Posterior vena cava (tissue), 2 donors: ENCODE data around the gene TRMT61B. TPM values are rescaled to one million over a fixed set of nuclear protein-coding genes. Genes with fewer than 3 reads are reported as not detected.

ENCODE experiments used
- DNase-seq: peaks from one replicate; pipeline ENCODE4 v3.0.0-alpha.2; 2020; ENCODE audit warnings: low spot score
- intact Hi-C, 2 donors: fragments of 100-400 bp; cut with DNase I; formaldehyde crosslinking; loops; one replicate each; pipeline versions ENCODE4 v1.14.1 to v1.14.2; 2022 to 2023
- long read RNA-seq, 2 donors: library from polyadenylated mRNA; unstranded; transcript quantifications; one replicate each; pipeline ENCODE4 v2.0.0, GENCODE V29; 2020 to 2021
- total RNA-seq, 2 donors: library from RNA; stranded (reverse); fragmentation: NEBNext Ultra II Directional; extraction: Animal tissue kit (Norgen Biotek cat#: 25700); gene quantifications; one replicate each; pipeline ENCODE4 v1.2.1, GENCODE V29; 2021
- donor health status: DM: yes; HTN: yes; CAD: no.
- donor health status: DM: yes; HTN: yes; CAD: no.

TRMT61B gene
- 10 to 100 TPM; 16.0 to 17.1 TPM for total RNA-seq
- long read RNA-seq, donor 1, partial matches to known transcripts: 0 of 5 reads
- long read RNA-seq, donor 1, other reads (novel, unspliced or antisense): 1 of 5 reads
- long read RNA-seq, donor 2, transcript TRMT61B-201 (7 exons, 1,836 nt): major isoform, 25 of 36 reads
- long read RNA-seq, donor 2, partial matches to known transcripts: 0 of 36 reads
- long read RNA-seq, donor 2, other reads (novel, unspliced or antisense): 11 of 36 reads

DNA sequence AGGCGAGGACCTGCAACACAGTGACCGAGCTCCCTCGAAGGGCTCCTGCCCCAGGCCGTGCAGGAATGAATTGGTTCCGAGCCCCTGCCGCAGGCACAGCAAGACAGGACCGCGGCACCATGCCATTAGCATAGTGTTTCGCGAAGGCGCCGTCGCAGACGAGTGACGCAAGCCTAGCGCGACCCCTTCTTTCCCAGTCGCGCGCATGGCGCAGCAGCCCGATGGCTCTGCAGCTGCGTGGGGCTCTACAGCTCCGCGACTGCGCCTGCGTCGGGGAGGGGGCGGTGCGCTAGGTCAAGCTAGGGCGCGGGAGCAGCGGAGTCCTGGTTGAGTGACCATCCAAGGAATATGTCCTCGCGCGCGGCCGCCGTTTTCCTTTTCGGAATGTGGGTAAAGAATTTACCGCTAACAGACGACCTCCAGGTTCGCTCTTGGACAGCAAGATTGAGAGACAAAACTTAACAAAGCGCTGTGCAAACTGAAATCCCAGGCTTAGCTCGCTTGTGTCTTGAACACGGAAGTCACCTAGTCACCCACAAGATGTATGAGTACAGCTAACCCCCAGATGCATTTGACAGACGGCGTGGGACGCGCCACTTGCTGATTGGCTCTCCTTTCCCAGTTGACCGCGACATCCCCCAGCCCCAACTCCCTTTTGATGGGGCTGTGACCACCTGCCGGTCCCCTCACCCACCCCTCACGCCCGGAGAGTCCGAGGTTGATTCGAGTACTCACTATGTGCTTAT lies at the start of gene TRMT61B:
TSS of gene TRMT61B (minus strand) at position 164 of the 746 bp plus-strand sequence. CDS start at position 132, 32 bp downstream.
- intact Hi-C loops: loop anchor here in 1 of 2 donors (2.0 kb wide), 1 partner anchor 22 kb away; no protein-coding TSS in a partner anchor
- DNase-seq: peak; percentile 99

DNA sequence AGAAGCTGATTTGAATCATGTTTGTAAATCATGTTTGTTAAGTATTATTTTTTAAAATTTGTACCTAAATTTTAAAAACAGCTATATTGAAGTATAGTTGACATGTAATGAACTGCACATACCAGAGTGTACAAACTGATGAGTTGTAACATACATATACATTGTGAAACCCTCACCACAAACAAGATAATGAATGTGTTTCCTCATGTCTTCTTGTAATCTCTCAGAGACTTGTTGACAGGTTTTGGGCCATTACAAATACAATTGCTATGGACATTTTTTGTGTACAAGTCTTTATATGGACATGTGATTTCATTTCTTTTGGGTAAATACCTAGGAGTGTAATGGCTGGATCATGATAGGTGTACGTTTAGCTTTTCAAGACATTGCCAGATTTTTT lies 45.8 kb upstream of the TRMT61B start:
- DNase-seq: no peak
- intact Hi-C loops: no loop called here

DNA sequence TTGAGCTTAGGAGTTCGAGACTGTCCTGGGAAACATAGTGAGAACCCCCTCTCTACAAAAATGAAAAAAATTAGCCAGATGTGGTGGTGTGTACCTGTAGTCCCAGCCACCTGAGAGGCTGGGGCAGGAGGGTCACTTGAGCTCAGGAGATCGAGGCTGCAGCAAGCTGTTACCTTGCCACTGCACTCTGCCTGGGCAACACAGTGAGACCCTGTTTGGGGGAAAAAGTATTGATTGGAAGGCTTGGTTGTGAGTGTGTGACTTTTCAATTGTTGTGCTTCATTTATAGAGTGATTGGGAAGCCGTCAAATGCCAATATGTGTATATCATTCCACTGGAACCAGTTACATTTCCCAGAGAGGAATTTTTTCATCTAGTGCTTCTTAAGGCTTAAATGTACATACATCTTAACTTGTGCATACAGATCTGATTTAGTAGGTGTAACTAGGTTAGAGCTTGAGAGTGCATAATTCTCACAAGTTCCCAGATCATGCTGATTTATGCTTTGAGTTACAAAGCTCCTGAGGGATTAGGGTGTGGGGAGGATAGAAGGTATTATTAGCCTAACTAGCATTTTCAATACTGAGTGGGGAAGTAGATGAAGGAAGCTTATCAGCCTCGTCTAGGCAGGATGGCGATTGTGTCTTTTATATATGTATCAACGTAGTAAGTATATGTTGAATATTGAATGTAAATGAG lies 39.7 kb upstream of the TRMT61B start:
- DNase-seq: no peak
- intact Hi-C loops: no loop called here

DNA sequence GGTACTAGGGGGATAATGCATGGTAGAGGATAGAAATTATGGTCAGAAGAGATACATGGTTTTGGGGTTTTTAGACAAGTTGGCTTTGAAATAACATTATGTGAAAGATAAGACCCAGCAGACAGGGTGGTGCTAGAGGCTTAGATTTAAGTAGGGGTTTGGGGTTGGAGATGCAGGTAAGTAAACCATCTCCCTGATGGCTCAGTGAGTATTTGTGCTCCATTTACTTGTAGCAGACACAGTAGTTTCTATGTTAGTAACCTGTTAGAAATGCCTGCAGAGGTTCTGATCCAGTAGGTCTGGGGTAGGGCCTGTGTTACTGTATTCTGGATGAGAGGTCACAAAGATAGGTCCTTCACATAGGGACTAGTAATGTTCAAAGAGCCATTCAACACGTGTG lies 38.1 kb upstream of the TRMT61B start:
- intact Hi-C loops: no loop called here
- no peak for DNase-seq

DNA sequence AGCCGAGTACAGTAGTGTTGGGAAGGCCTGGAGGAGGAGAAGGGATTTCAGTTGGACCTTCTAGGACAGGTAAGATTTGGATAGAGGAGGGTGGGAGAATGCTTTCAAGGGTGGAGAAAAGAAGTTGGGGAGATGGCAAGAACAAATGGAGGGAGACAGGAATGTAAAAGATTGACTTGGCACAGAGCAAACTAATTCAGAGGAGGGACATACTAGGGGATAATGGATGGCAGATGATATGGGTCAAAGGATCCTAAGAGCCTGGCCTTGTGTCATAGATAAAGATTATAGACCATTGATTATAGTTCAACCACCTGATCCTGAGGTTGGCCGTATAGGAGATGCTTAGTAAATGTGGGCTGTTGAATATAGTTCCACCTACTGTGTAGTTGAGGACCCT lies 36.7 kb upstream of the TRMT61B start:
- DNase-seq: no peak
- intact Hi-C loops: no loop called here

DNA sequence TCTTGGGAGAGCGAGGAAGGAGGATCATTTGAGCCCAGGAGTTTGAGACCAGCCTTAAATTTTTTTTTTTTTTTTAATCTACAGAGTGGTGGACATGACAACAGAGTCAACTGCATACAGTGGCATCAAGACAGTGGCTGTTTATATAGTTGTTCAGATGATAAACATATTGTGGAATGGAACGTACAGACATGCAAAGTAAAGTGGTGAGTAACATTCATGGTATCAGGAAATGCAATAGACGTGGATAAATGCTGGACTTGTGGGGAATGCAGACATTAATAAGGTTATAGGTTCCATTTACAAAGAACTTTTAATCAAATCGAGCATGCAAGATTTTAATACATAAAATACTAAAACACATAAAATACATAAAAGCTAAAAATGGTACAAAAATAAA lies 36.3 kb upstream of the TRMT61B start:
- no peak for DNase-seq

DNA sequence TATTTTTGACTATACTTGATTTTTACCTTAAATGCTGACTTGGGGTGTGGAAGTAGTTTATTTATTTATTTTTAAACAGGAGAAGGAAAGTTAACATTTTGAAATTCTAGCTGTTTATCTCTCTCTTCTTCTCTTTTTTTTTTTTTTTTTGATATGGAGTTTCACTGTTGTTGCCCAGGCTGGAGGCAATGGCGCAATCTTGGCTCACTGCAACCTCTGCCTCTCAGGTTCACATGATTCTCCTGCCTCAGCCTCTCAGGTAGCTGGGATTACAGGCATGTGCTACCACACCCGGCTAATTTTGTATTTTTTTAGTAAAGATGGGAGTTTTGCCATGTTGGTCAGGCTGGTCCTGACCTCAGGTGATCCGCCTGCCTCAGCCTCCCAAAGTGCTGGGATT lies 35.4 kb upstream of the TRMT61B start:
- no peak for DNase-seq

More for the DNA sequence above, 36.3 kb upstream of the TRMT61B start:
- intact Hi-C loops: no loop called here

DNA sequence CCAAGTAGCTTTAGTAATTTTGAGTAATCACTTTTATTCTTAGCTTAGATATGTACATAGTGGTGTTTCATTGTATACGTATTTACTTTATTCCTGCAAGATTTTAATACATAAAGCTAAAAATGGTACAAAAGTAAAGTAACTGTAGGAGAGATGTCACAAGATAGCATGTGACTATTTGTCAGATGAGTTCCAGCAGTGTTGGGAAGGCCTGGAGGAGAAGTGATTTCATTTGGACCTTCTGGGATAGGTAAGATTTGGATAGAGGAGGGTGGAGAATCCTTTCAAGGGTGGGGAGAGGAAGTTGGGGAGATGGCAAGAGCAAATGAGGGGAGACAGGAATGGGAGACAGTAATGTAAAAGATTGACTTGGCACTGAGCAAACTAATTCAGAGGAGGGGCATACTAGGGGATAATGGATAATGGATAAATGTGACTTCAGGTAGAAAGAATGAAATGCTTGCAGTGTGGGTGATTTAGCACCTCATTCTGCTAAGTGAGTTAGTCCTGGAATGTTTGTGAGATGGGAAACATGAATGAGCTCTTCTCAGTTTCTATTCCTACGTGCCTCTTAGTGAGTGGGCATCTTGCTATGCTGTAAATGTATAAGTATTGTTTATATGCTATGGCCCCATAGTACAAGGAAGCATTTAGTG lies 34.8 kb upstream of the TRMT61B start:
- DNase-seq: no peak
- intact Hi-C loops: no loop called here

More for the DNA sequence above, 35.4 kb upstream of the TRMT61B start:
- intact Hi-C loops: no loop called here

DNA sequence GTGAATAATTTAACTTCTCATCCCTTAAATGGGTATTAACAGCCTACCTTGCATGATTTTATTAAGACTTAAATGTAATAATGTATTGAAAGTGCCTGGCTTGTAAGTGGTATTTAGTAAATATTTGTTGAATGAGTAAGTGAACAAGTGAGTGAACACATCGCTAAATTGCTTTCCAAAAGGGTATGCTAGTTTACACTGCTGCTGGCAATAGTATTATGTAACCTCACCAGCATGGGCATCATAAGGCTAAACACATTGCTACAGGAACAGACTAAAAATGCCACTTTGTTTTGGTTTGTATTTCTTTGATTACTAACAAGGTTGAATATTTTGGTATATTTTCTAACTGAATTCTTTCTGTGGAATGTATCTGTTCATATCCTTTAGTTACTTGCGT lies 34.2 kb upstream of the TRMT61B start:
- DNase-seq: no peak

DNA sequence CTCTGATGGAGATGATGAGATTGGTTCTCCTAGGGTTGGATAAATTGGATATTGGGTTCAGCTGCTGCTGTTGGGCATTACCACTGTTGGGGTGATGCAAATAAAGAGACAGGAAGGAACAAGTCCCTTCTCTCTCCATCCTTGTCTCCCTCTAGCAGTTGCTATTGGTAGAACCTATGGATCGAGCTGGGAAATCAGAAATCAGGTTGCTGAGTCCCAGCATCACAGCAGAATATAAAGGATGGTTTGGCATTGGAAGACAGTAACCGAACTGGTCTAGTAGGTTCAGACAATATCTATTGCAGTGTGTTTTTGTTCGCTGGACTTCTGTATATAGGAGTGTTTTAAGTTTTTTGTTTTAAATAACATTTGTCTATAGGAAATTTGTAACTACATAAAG lies 32.5 kb upstream of the TRMT61B start:
- intact Hi-C loops: no loop called here

More for the DNA sequence above, 34.2 kb upstream of the TRMT61B start:
- intact Hi-C loops: no loop called here

DNA sequence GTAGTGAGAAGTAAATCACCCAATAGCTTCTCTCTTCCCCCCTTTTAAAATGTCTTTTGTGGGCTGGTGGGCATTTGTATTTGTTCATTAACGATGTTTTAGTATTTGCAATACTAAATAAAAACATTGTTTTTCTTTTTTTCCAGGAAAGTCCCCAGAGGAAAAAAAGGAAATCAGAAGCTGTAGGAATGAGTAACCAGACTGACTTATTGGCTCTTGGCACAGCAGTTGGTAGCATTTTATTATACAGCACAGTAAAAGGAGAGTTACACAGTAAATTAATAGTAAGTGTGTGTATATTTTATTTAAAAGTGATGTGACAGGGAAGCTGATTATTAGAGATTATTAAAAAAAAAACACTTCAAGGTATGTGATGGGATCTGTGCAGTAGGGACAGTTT lies 31.7 kb upstream of the TRMT61B start:
- intact Hi-C loops: no loop called here
- no peak for DNase-seq

More for the DNA sequence above, 32.5 kb upstream of the TRMT61B start:
- DNase-seq: no peak

DNA sequence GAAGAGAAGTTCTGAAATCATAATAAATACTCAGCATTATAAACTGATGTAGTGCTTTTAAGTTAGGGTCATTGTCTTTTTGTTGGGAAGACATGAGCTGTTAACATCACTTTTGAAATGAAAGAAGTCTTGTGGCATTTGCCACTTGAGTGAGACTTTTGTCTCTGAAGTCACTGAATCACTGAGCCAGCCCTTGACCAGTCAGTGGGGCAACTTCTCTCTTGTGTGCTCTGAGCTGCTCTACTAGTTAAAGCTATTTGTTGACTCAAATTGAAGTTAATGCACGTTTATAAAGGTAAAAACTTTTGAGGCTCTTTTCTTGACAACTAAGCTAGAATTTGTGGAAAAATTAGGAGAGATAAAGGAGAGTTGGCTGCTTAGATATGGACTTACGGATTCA lies 31.1 kb upstream of the TRMT61B start:
- no peak for DNase-seq
- intact Hi-C loops: no loop called here

DNA sequence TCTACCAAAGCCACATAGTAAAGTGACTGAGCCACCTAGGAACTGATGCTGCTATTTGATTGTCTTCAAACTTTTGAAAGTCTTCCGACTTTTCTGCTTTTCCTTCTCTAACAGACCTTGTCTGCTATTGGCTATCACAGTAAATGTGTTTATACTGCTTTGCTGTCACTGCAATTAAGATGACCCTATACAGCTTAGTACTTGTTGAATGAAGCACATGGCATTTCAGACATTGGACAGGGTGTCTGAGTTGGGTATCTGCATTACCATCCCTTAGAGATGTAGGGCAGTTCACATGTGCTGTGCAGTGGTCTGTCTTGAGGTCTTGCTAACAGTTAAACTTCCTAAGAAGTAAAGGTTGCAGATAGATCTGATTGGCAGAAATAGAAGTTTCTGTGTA lies 27.9 kb upstream of the TRMT61B start:
- no peak for DNase-seq
- intact Hi-C loops: no loop called here

DNA sequence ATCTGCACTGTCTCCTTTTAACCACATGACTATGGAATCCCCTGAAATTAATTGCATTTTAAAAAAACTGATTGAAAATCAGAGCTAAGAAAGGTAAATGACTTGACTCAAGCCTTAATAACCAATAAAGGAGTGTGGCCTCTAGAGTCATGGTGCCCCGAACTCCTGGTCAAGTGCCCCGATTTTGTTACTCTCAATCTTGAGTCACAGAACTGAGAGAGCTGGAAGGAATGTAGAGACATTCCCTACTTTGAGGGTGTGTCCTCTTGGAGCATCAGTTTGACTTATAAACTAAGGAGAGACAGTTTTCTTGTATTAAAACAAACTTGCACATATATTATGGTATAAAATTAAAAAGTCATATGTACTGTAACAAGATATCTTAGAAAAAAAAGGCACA lies 26.8 kb upstream of the TRMT61B start:
- no peak for DNase-seq
- intact Hi-C loops: no loop called here

DNA sequence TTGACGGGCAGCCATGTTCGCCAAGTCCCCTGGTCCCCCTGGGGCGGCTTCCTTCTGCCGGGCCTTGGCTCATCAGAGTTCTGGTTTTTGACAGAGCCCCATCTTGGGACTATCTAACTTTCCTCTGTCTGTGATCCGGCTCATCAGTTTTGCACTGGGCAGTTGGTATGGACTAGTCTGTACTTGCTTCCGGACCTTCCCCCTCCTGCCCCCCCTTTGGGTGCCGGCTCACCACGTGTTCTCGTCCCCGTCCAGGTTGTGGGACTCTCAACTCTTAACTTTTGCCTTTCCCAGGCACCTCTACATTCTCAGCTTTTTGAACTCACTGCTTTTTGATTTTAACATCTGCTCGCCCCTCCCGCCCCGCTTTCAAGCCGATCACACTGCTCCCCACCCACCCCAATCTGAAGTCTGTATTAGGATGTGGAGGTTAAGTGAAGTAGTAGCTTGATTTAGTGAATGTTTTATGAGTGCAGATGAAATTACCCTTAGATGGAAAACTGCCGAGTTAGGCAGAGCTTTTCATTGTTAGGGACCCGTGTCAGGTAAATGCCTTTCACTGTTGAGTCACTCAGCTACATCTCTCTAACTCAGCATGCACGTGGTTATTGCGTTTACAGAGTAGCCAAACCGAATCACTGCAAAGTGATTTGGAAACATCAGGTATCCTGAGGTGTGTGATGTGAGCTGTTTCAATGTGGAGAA lies 25.2 kb upstream of the TRMT61B start:
- no peak for DNase-seq
- intact Hi-C loops: no loop called here

DNA sequence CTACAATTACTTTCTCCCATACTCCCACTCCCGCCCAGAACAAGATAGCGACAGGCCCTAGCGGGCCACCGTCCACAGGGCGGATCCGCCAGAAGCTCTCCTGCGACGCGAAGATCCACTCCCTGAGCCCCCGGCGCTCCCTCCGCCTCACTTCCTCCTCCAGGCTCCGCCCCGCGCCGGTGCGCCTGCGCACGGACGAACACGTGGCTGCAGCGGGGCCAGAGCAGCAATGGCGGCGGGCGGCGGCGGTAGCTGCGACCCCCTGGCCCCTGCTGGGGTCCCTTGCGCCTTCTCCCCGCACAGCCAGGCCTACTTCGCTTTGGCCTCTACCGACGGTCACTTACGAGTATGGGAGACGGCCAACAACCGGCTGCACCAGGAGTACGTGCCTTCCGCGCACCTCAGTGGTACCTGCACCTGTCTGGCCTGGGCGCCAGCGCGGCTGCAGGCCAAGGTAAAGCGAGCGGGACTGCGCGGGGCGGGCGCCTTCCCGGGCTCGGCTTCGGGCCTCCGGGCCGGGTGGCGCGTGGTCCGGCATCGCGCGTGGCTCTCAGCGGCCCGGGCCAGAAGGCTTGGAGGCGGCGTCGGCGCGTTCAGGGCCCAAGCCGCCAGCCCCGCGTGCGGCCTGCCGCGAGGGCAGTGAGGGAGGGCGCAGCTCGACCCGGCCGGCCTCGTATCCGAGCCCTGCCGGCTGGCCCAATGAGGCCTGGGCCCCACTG lies 24.5 kb upstream of the TRMT61B start, which contains the start of gene WDR43:
TSS of gene WDR43 (plus strand) at position 198 of the 719 bp plus-strand sequence. CDS start at position 230, 32 bp downstream.
- intact Hi-C loops: no loop called here

DNA sequence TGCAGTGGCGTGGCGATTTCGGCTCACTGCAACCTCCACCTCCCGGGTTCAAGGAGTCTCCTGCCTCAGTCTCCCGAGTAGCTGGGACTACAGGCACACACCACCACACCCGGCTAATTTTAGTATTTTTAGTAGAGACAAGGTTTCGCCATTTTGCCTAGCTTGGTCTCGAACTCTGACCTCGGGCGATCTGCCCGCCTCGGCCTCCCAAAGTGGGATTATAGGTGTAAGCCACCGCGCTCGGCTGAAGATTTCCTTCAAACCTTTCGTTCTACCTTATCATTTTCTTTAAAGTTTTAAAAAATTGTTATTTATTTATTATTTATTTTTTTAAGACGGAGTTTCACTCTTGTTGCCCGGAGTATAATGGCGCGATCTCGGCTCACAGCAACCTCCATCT lies 23.4 kb upstream of the TRMT61B start:
- no peak for DNase-seq

More for the DNA sequence above, 24.5 kb upstream of the TRMT61B start, which contains the start of gene WDR43:
- DNase-seq: peak; percentile 99

DNA sequence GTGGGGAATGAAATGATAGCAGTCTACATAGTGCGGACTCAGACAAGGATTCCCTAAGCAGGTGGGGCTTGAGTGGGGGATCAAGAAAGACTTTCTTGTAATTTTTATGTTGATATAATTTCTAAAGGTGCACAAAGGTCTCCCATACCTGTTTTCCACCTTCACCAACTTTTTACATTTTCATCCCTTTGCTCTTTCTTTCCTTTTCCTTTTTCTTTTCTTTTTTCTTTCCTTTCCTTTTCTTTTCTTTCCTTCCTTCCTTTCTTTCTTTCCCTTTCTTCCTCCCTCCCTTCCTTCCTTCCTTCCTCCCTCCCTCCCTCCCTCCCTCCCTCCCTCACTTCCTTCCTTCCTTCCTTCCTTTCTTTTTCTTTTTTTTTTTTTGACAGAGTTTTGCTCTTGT lies 10.1 kb upstream of the TRMT61B start:
- no peak for DNase-seq
- intact Hi-C loops: loop anchor here in 1 of 2 donors (2.0 kb wide), 1 partner anchor 49 kb away; no protein-coding TSS in a partner anchor

More for the DNA sequence above, 23.4 kb upstream of the TRMT61B start:
- intact Hi-C loops: loop anchor here in 1 of 2 donors (2.0 kb wide), 1 partner anchor 23 kb away; the partner anchor contains the start of gene TRMT61B
